Activated CD4-positive, alpha-beta T cell treated with anti-CD3 and anti-CD28 coated beads, Interleukin-2, amount 10 ng/mL, durations not matched to agents 7 days and 5 days (primary cell): ENCODE data around the gene ELOVL1. TPM values are rescaled to one million over a fixed set of nuclear protein-coding genes. Genes with fewer than 3 reads are reported as not detected.
A peak's percentile ranks its signal among the peaks of the same experiment; 100 is the strongest.

Experiments
- CTCF ChIA-PET: fragments of 350-600 bp; sonication (Branson Sonifier 250); formaldehyde crosslinking; loops from one replicate; lab custom pipeline; 2021; ENCODE audit warnings: antibody characterized with exemption; lab: Charles Lee
- POLR2A ChIA-PET: fragments of 350-600 bp; sonication (Branson Sonifier 250); formaldehyde crosslinking; loops from one replicate; lab custom pipeline; 2021; ENCODE audit warnings: antibody characterized with exemption; lab: Charles Lee
- DNase-seq: peaks from one replicate; pipeline ENCODE4 v3.0.0-alpha.2; 2020
- H3K27ac Mint-ChIP-seq: one replicate; pipeline ENCODE4 v1.8.0; 2021; ENCODE audit warnings: mild to moderate bottlenecking, moderate library complexity, mixed read lengths
- H3K27me3 Mint-ChIP-seq: one replicate; pipeline ENCODE4 v1.8.0; 2021; ENCODE audit warnings: mixed read lengths
- H3K36me3 Mint-ChIP-seq: one replicate; pipeline ENCODE4 v1.8.0; 2021; ENCODE audit warnings: low read depth, mixed read lengths
- H3K4me1 Mint-ChIP-seq: one replicate; pipeline ENCODE4 v1.8.0; 2021; ENCODE audit warnings: mixed read lengths
- H3K4me3 Mint-ChIP-seq: one replicate; pipeline ENCODE4 v1.8.0; 2021; ENCODE audit warnings: mild to moderate bottlenecking, moderate library complexity, mixed read lengths
- H3K9me3 Mint-ChIP-seq: one replicate; pipeline ENCODE4 v1.8.0; 2021; ENCODE audit warnings: mixed read lengths
- total RNA-seq, 2 experiments: library from RNA; stranded (reverse); gene quantifications; one replicate each; pipeline ENCODE4 v1.2.3, GENCODE V29; 2021

ELOVL1 gene
- total RNA-seq, 2 experiments from 2014 or later = 77.1 to 85.0 TPM

DNA sequence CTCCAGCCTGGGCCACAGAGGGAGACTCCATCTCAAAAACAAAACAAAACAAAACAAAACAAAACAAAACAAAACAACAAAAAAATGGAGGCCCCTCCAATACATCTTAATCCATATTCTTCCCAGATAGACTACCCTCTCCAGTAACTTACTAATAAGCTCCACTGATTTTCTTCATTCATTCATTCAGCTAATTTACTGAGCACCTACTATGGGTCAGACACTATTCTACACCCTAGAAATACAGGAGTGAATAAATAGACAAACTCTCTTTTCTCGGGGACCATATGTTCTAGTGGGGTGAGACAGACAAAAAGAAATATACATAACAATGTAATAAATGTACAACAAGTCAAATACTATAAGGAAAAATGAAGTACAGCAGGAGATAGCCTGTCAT is 16.8 kb downstream of the ELOVL1 start:
- Mint-ChIP-seq H3K4me1 (peaks cover 17% of the 10 kb centered on the region), H3K36me3 (no peaks in the 10 kb centered on the region), H3K27ac (no peak overlapping the region), H3K4me3 (no peak overlapping the region), H3K9me3 (no peaks in the 10 kb centered on the region), H3K27me3 (no peaks in the 10 kb centered on the region)
- ChIA-PET POLR2A (no interaction called here), CTCF (interaction anchor here (1.2 kb wide), 1 partner anchor 16 kb away, joined by 3 read pairs; the partner anchor contains the start of gene ELOVL1)
- DNase-seq = no peak

DNA sequence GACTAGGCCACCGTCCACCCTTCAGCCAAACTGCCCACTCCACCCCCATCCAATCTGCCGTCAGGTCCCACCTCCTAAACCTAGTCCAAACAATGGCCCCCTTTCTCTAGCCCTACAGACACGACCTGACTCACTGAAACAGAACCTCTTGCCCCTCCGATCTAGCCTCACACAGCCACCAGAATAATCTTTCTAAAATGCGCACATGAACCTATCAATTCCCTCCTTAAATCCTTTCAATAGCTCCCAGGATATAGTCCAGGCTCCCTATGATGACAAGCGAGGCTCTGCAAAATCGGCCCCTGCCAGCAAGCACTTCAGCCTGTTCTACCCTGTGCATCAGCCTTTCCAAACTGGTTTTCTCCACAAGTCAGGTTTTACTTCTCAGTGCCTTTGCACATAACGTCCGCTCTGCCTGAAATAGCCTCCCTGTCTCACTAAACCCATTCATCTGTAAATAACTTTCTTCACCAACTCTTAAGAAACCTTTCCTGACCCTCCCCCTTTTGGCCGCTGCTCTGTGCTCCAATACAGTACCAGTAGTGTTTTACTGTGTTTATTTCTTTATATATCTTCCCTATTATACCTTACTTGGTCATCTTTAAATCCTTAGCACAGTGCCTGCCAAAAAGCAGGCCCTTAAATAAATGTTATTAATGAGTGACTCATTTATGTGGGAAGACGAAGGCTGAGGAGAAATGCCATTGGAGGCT is 18.1 kb downstream of the ELOVL1 start:
- DNase-seq = no peak
- Mint-ChIP-seq H3K4me1 (peaks cover 17% of the 10 kb centered on the region), H3K36me3 (no peaks in the 10 kb centered on the region), H3K9me3 (no peaks in the 10 kb centered on the region), H3K27ac (peak overlapping the region; percentile 91), H3K4me3 (peak overlapping the region; percentile 74), H3K27me3 (no peaks in the 10 kb centered on the region)
- POLR2A ChIA-PET = interaction anchor here (1.4 kb wide), 1 partner anchor 18 kb away, joined by 3 read pairs; the partner anchor contains the start of gene ELOVL1
- CTCF ChIA-PET = no interaction called here

DNA sequence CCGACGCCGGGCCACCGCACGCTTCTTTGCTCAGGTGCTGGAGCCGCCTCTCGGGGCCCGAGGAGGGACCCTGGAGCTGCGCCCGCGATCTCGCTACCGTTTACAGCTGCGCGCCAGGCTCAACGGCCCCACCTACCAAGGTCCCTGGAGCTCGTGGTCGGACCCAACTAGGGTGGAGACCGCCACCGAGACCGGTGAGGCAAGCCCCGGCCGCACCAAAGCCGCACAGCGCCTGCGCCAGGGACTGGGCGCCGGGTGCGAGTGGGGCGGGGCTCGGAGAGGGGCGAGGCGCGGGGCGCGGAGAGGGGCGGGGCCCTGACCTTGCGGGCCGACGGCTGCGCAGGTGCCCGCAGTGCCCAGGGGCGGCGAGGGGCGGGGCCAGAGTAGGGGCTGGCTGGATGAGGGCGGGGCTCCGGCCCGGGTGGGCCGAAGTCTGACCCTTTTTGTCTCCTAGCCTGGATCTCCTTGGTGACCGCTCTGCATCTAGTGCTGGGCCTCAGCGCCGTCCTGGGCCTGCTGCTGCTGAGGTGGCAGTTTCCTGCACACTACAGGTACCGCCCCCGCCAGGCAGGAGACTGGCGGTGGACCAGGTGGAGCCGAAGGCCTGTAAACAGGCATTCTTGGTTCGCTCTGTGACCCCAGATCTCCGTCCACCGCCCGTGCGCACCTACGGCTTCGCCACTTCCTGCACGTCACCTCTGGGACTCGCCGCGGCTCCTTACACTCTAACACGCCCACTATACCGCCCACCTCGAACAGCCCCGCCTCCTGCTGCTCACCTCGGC is 18.8 kb downstream of the ELOVL1 start:
- POLR2A ChIA-PET = interaction anchor here (1.4 kb wide), 1 partner anchor 19 kb away, joined by 3 read pairs; the partner anchor contains the start of gene ELOVL1
- H3K4me1 Mint-ChIP-seq = peaks cover 17% of the 10 kb centered on the region
- H3K9me3 Mint-ChIP-seq = no peaks in the 10 kb centered on the region
- peak overlapping the region; percentile 74 for H3K4me3 Mint-ChIP-seq
- CTCF ChIA-PET = no interaction called here
- peak overlapping the region; percentile 91 for H3K27ac Mint-ChIP-seq
- DNase-seq = peak; percentile 76
- H3K36me3 Mint-ChIP-seq = no peaks in the 10 kb centered on the region
- H3K27me3 Mint-ChIP-seq = no peaks in the 10 kb centered on the region

DNA sequence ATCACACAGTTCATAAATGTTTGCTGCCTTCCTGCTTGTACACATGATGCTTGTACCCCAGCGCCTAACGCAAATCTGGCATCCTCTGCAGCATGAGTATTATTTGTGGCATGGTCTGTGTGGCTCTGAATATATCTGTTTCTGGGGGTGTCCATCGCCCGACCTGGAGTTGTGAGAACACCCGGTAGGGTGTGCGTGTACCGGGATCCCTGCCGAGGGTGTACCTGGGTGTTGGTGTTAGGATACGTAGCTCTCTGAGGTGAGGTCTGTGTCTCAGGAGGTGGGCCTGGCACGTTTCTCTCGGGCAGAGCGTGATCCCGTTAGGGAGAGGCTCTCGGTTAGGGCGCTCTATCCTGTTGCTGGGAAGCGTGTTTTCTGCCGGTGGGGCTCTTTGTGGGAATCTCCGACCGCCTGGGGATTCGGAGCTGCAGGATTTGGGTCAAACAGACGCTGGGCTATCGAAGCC is 19.4 kb downstream of the ELOVL1 start:
- Mint-ChIP-seq H3K9me3 (no peaks in the 10 kb centered on the region), H3K27me3 (no peaks in the 10 kb centered on the region), H3K36me3 (no peaks in the 10 kb centered on the region), H3K4me3 (peak overlapping the region; percentile 42), H3K4me1 (peaks cover 17% of the 10 kb centered on the region), H3K27ac (no peak overlapping the region)
- CTCF ChIA-PET = no interaction called here
- POLR2A ChIA-PET = interaction anchor here (0.6 to 1.4 kb wide), 2 partner anchors 19 to 1438 kb away, joined by 3 to 4 read pairs; partner anchors contain the start of gene ELOVL1
- DNase-seq = no peak

GRCh38 chr1:43346636-43347035 is 21.2 kb downstream of the ELOVL1 start:
- H3K4me3 Mint-ChIP-seq = no peak overlapping the region
- H3K9me3 Mint-ChIP-seq = no peaks in the 10 kb centered on the region
- DNase-seq = no peak
- H3K4me1 Mint-ChIP-seq = peaks cover 11% of the 10 kb centered on the region
- no peaks in the 10 kb centered on the region for H3K36me3 Mint-ChIP-seq
- ChIA-PET POLR2A (no interaction called here), CTCF (no interaction called here)
- no peak overlapping the region for H3K27ac Mint-ChIP-seq
- H3K27me3 Mint-ChIP-seq = no peaks in the 10 kb centered on the region

GRCh38 chr1:43345120-43345519 is 22.7 kb downstream of the ELOVL1 start:
- Mint-ChIP-seq H3K27ac (no peak overlapping the region), H3K9me3 (no peaks in the 10 kb centered on the region), H3K4me3 (no peak overlapping the region), H3K4me1 (peaks cover 9% of the 10 kb centered on the region), H3K36me3 (no peaks in the 10 kb centered on the region), H3K27me3 (no peaks in the 10 kb centered on the region)
- ChIA-PET POLR2A (no interaction called here), CTCF (no interaction called here)
- DNase-seq = no peak

- Mint-ChIP-seq H3K4me1 (peaks cover 2% of the 10 kb centered on the region), H3K9me3 (no peaks in the 10 kb centered on the region), H3K27ac (no peak overlapping the region), H3K27me3 (no peaks in the 10 kb centered on the region), H3K36me3 (no peaks in the 10 kb centered on the region), H3K4me3 (no peak overlapping the region)
- ChIA-PET POLR2A (no interaction called here), CTCF (no interaction called here)
- no peak for DNase-seq
These were observed 23.5 kb downstream of the ELOVL1 start for GRCh38 chr1:43344267-43344850.

- CTCF ChIA-PET = interaction anchor here (0.7 to 1.0 kb wide), 2 partner anchors 17 kb away, joined by 3 read pairs; no protein-coding TSS in a partner anchor
These were observed 27.3 kb downstream of the ELOVL1 start for GRCh38 chr1:43340559-43340958.

DNA sequence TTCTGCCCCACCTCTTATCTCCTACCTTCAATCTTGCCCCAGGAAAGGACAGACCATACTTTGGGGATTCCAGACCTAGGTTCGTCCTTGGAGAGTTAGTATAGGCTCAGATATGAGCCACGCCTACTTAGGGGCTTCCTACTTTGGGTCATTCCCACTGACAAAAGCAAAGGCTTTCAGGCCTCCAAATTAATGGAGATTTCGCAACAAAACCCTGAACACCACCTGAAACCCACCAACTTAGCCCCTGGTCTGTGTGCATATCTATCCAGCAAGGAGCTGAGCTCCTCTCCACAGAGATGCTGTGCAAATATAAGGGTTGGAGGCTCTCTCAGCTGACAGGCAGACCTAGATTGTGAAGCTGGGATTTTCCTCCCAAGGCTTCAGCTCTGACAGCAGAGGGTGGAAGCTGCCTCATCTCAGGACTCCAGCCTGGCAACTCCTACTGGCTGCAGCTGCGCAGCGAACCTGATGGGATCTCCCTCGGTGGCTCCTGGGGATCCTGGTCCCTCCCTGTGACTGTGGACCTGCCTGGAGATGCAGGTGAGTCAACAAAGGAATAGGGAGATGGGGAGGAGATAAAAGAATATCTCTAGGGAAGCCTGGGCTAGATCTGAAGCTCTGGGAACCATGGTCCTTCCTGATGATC is 28.1 kb downstream of the ELOVL1 start:
- no peak overlapping the region for H3K4me3 Mint-ChIP-seq
- no peaks in the 10 kb centered on the region for H3K27me3 Mint-ChIP-seq
- no peaks in the 10 kb centered on the region for H3K36me3 Mint-ChIP-seq
- H3K27ac Mint-ChIP-seq = no peak overlapping the region
- no peaks in the 10 kb centered on the region for H3K4me1 Mint-ChIP-seq
- no peaks in the 10 kb centered on the region for H3K9me3 Mint-ChIP-seq
- DNase-seq = no peak
- ChIA-PET CTCF (interaction anchor here (0.7 to 1.0 kb wide), 3 partner anchors 11 to 18 kb away, joined by 3 read pairs; no protein-coding TSS in a partner anchor), POLR2A (no interaction called here)

More at GRCh38 chr1:43340559-43340958, 27.3 kb downstream of the ELOVL1 start:
- Mint-ChIP-seq H3K4me3 (no peak overlapping the region), H3K4me1 (no peaks in the 10 kb centered on the region), H3K36me3 (no peaks in the 10 kb centered on the region), H3K27me3 (no peaks in the 10 kb centered on the region), H3K27ac (no peak overlapping the region), H3K9me3 (no peaks in the 10 kb centered on the region)
- DNase-seq = no peak
- POLR2A ChIA-PET = no interaction called here

GRCh38 chr1:43338001-43338400 is 29.8 kb downstream of the ELOVL1 start:
- ChIA-PET CTCF (no interaction called here), POLR2A (no interaction called here)
- H3K9me3 Mint-ChIP-seq = no peaks in the 10 kb centered on the region
- no peak for DNase-seq
- no peaks in the 10 kb centered on the region for H3K36me3 Mint-ChIP-seq
- no peaks in the 10 kb centered on the region for H3K4me1 Mint-ChIP-seq
- H3K27me3 Mint-ChIP-seq = no peaks in the 10 kb centered on the region
- H3K4me3 Mint-ChIP-seq = no peak overlapping the region
- H3K27ac Mint-ChIP-seq = no peak overlapping the region

DNA sequence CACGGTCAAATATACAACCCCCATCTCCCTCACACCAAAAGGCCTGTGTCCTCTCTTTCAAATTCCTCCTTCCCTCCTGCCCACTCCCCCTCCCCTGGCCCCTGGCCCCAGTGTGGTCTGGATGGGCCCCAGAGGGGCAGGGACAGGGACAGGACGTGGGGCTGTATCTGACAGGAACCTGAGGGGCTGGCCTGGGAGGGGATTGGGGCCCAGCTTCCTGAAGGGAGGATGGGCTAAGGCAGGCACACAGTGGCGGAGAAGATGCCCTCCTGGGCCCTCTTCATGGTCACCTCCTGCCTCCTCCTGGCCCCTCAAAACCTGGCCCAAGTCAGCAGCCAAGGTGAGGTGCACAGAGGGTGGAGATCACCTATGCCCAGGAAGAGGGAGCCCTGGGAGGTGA is 30.2 kb downstream of the ELOVL1 start, which contains the start of gene MPL:
Gene MPL, plus strand, starts transcription at position 231 of the 400 bp plus-strand sequence. Its CDS starts 31 bp downstream, at position 262.
- Mint-ChIP-seq H3K27ac (no peak within 1 kb of the TSS), H3K4me1 (no peaks in the 10 kb centered on the region), H3K9me3 (no peaks in the 10 kb centered on the region), H3K27me3 (no peaks in the 10 kb centered on the region), H3K4me3 (no peak within 1 kb of the TSS), H3K36me3 (no peaks in the 10 kb centered on the region)
- POLR2A ChIA-PET = no interaction called here
- CTCF ChIA-PET = no interaction called here
- no peak for DNase-seq

DNA sequence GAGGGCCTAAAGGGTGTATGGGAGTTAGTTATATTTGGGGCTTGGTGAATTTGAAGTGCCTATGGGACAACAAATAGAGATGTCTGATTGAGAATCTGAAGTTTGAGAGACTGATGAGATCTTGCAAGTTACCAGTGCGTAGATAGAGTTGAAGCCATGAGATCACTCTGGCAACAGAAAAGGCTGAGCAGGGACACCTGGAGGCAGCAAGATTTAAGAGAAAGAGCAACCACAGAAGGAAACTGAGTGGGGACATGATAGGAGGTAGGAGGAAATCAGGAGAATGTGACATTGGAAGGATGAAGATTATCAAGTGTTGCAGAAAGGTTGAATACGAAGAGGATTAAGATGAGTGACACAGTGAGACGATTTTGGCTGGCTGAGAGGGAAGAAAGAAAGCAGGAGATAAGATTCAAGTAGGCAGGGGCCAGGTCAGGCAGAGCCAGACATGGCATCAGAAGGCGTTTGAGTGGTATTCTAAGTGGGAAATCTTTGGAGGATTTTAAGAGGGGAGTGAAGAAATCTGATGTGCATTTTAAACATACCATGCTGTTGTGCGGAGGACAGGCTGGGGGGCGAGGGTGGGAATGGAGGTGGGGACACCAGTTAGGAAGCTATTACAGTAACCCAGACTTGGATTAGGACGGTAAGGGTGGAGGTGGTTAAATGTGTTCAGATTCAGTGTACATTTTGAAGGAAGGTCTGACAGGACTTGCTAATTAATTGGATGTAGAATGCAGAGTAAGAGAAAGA is 33.2 kb downstream of the ELOVL1 start:
- DNase-seq = no peak
- Mint-ChIP-seq H3K4me3 (no peak overlapping the region), H3K27me3 (no peaks in the 10 kb centered on the region), H3K36me3 (no peaks in the 10 kb centered on the region), H3K9me3 (no peaks in the 10 kb centered on the region), H3K4me1 (peaks cover 9% of the 10 kb centered on the region), H3K27ac (no peak overlapping the region)
- POLR2A ChIA-PET = no interaction called here
- CTCF ChIA-PET = interaction anchor here (1.2 kb wide), 1 partner anchor 29 kb away, joined by 3 read pairs; no protein-coding TSS in a partner anchor
